Vagina (tissue), 2 donors: ENCODE measurements around the gene PRKAR1B. TPM values are rescaled to one million over a fixed set of nuclear protein-coding genes. Genes with fewer than 3 reads are reported as not detected.
"Not testable (repeated sequence)": the region's sequence is repeated elsewhere in the genome, so short reads cannot be mapped to it uniquely, and the experiment has no call there.

Experiments
- DNase-seq, 2 donors: peaks; one replicate each; pipeline ENCODE4 v3.0.0-alpha.2; 2017; ENCODE audit errors: extremely low spot score in 2 of 2
- H3K27ac ChIP-seq: fragments of 200-600 bp; sonication (generic); one replicate; pipeline ENCODE4 v1.5.1; 2019
- H3K27me3 ChIP-seq: fragments of 200-600 bp; sonication (generic); one replicate; pipeline ENCODE4 v1.5.1; 2019
- H3K36me3 ChIP-seq, 2 donors: fragments of 200-600 bp; sonication (generic); one replicate each; pipeline ENCODE4 v1.5.1; 2017 to 2019
- H3K4me1 ChIP-seq: fragments of 200-600 bp; sonication (generic); one replicate; pipeline ENCODE4 v1.5.1; 2019
- H3K4me3 ChIP-seq, 2 donors: fragments of 200-600 bp; sonication (generic); 1 replicate in 1 of 2; 2 replicates in 1 of 2; pipeline ENCODE4 v1.5.1; 2016 to 2019
- H3K9me3 ChIP-seq: fragments of 200-600 bp; sonication (generic); one replicate; pipeline ENCODE4 v1.5.1; 2019
- POLR2A ChIP-seq, 2 donors: fragments of 450-650 bp; IDR thresholded peaks; one replicate each; pipeline ENCODE4 v1.6.1; 2017; ENCODE audit warnings: antibody characterized with exemption in 2 of 2, mild to moderate bottlenecking in 2 of 2, moderate library complexity in 2 of 2
- POLR2AphosphoS5 ChIP-seq, 2 donors: sonication (generic); formaldehyde crosslinking; IDR thresholded peaks; one replicate each; pipeline ENCODE4 v1.9.0; 2017; ENCODE audit warnings: antibody characterized with exemption in 2 of 2, mild to moderate bottlenecking in 2 of 2, low read depth in 1 of 2; ENCODE audit not compliant: insufficient read depth in 1 of 2
- intact Hi-C: fragments of 100-400 bp; cut with DNase I; formaldehyde crosslinking; loops from one replicate; pipeline ENCODE4 v1.15.1; 2023
- total RNA-seq: library from RNA; depleted of rRNA; stranded (reverse); fragments of >200 nt; gene quantifications from one replicate; pipeline ENCODE4 v1.2.3, GENCODE V29; 2016
- TF ChIP-seq, protein P1 (sequence below), 3 experiments: fragments of 450-650 bp in 2 of 3; fragments of 200-600 bp in 1 of 3; sonication (generic) in 1 of 3; IDR thresholded peaks; one replicate each; pipeline ENCODE4 v1.5.1; 2017 to 2019; ENCODE audit warnings: antibody characterized with exemption in 3 of 3, mild to moderate bottlenecking in 2 of 3, moderate library complexity in 2 of 3

The PRKAR1B gene
- total RNA-seq, 1 donor from 2014 or later, result 31.4 TPM

DNA sequence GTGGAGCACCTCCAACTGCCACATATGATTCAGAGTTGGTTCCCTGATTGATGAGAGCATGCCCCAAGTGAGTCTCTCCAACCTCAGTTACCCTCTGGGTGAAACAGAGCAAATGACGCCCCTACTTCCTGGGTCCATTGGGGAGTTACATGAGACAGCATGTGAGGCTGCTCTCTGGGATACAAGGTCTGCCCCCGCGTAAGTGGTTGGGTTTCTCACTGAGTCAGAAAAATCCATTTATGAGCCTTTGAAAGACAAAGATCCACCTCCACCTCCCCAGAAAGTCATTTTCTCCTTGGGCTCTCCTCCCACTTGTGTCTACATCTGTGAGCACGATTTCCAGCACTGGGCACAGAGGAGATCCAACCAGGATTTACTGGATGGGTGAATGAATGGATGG lies 71.3 kb downstream of the PRKAR1B start:
- intact Hi-C loops, result no loop called here
- Histone ChIP-seq H3K4me3 (no peak overlapping the region), H3K27me3 (no peaks in the 10 kb centered on the region), H3K9me3 (no peaks in the 10 kb centered on the region), H3K4me1 (no peaks in the 10 kb centered on the region), H3K27ac (no peak overlapping the region), H3K36me3 (no peaks in the 10 kb centered on the region)
- DNase-seq, result no peak
- no peak for TF ChIP-seq POLR2A (IDR thresholded peaks at IDR 0.05)
- no peak for TF ChIP-seq POLR2AphosphoS5 (IDR thresholded peaks at IDR 0.05; ENCODE audit: insufficient read depth in 1 of 2, low read depth in 1 of 2)

DNA sequence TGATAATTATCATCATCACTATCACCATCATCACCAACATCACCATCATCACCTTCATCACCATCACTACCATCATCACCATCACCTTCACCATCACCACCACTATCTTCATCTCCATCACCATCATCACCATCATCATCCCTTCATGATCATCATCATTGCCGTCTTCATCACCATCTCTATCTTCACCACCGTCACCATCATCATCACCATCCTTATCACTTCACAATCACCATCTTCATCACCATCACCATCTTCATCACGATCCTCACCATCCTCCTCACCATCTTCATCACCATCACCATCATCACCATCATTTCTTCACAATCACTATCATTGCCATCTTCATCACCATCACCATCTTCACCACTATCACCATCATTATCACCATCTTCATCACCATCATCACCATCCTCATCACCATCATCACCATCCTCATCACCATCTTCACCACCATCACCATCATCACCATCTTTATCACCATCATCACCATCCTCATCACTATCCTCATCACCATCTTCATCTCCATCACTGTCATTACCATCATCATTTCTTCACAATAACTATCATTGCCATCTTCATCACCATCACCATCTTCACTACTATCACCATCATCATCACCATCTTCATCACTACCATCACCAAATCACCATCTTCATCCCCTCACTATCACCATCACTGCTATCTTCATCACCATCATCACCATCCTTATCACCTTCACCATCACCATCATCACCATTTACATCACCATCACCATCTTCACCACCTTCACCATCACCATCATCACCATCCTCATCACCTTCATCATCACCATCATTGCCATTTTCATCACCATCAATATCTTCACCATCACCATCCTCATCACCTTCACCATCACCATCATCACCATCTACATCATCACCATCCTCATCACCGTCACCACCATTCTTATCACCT lies 73.0 kb downstream of the PRKAR1B start:
- H3K27me3 ChIP-seq, result no peaks in the 10 kb centered on the region
- no peak overlapping the region for H3K4me3 ChIP-seq
- no peak for DNase-seq
- H3K36me3 ChIP-seq, result no peaks in the 10 kb centered on the region
- no peaks in the 10 kb centered on the region for H3K9me3 ChIP-seq
- no peak overlapping the region for H3K27ac ChIP-seq
- intact Hi-C loops, result no loop called here
- H3K4me1 ChIP-seq, result no peaks in the 10 kb centered on the region
- TF ChIP-seq POLR2A (IDR thresholded peaks at IDR 0.05) (no peak), POLR2AphosphoS5 (IDR thresholded peaks at IDR 0.05; ENCODE audit: insufficient read depth in 1 of 2, low read depth in 1 of 2) (no peak)
- TF ChIP-seq, protein P1, sequence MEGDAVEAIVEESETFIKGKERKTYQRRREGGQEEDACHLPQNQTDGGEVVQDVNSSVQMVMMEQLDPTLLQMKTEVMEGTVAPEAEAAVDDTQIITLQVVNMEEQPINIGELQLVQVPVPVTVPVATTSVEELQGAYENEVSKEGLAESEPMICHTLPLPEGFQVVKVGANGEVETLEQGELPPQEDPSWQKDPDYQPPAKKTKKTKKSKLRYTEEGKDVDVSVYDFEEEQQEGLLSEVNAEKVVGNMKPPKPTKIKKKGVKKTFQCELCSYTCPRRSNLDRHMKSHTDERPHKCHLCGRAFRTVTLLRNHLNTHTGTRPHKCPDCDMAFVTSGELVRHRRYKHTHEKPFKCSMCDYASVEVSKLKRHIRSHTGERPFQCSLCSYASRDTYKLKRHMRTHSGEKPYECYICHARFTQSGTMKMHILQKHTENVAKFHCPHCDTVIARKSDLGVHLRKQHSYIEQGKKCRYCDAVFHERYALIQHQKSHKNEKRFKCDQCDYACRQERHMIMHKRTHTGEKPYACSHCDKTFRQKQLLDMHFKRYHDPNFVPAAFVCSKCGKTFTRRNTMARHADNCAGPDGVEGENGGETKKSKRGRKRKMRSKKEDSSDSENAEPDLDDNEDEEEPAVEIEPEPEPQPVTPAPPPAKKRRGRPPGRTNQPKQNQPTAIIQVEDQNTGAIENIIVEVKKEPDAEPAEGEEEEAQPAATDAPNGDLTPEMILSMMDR (IDR thresholded peaks at IDR 0.05), result no peak

DNA sequence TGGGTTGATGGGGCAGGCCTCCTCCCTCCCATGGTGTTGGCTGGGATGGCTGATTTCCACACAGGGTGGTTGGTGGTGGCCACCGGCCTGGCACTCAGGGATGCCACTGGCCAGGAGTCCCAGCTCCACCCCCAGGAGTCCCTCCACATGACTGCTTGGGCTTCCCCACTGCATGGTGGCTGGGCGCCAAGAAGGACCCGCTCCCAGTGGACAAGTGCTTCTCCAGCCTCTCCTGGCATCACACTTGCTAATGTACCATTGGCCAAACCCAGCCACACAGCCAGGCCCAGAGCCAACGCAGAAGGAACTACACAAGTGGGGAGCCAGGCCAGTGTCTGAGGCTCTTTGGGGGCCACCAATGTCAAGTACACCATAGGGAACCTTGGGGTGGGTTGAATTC lies 74.2 kb downstream of the PRKAR1B start:
- no peaks in the 10 kb centered on the region for H3K36me3 ChIP-seq
- no peak for DNase-seq
- H3K27ac ChIP-seq, result no peak overlapping the region
- no peaks in the 10 kb centered on the region for H3K4me1 ChIP-seq
- no peaks in the 10 kb centered on the region for H3K9me3 ChIP-seq
- intact Hi-C loops, result no loop called here
- H3K4me3 ChIP-seq, result no peak overlapping the region
- TF ChIP-seq, protein P1 (IDR thresholded peaks at IDR 0.05), result no peak
- TF ChIP-seq POLR2AphosphoS5 (IDR thresholded peaks at IDR 0.05; ENCODE audit: insufficient read depth in 1 of 2, low read depth in 1 of 2), result no peak
- TF ChIP-seq POLR2A (IDR thresholded peaks at IDR 0.05), result no peak
- no peaks in the 10 kb centered on the region for H3K27me3 ChIP-seq

- H3K27ac ChIP-seq, intact Hi-C loops, H3K4me3 ChIP-seq, H3K9me3 ChIP-seq, H3K36me3 ChIP-seq, H3K4me1 ChIP-seq, H3K27me3 ChIP-seq, DNase-seq: not testable (repeated sequence)
Observed at GRCh38 chr7:652167-652566, 74.9 kb downstream of the PRKAR1B start.

DNA sequence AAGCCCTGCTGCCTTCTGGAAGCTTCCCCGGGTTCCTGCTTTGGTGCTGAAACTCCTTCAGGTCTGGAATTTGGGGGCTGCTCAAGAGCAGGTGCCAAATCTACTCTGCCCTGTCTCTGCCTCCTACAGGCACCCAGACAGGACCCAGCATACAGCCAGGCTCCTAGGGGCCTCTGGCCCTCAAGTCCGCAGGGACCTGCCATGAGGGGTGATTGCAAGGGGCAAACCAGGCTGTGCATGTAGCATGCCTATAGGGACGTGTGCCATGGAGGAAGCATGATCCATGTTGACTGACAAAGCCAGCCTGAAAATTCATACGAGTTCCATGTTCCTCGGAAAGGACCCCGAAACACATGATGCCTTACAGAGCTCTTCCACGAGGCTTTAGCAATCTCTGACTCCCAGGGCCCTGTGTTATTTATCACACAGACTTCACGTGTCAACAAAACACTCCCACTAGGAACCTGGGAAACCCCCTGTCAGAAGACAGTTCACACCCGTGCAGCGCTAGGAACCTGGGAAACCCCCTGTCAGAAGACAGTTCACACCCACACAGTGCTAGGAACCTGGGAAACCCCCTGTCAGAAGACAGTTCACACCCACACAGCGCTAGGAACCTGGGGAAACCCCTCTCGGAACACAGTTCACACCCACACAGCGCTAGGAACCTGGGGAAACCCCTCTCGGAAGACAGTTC lies 75.9 kb downstream of the PRKAR1B start:
- Histone ChIP-seq H3K27me3 (no peaks in the 10 kb centered on the region), H3K27ac (no peak overlapping the region), H3K9me3 (no peaks in the 10 kb centered on the region), H3K4me3 (no peak overlapping the region), H3K4me1 (no peaks in the 10 kb centered on the region), H3K36me3 (no peaks in the 10 kb centered on the region)
- intact Hi-C loops, result no loop called here
- DNase-seq, result no peak
- no peak for TF ChIP-seq POLR2A (IDR thresholded peaks at IDR 0.05)
- TF ChIP-seq POLR2AphosphoS5 (IDR thresholded peaks at IDR 0.05; ENCODE audit: insufficient read depth in 1 of 2, low read depth in 1 of 2), result no peak
- TF ChIP-seq, protein P1 (IDR thresholded peaks at IDR 0.05), result no peak
